ENCODE measurements around the gene CCDC136.

Gene CCDC136

DNA sequence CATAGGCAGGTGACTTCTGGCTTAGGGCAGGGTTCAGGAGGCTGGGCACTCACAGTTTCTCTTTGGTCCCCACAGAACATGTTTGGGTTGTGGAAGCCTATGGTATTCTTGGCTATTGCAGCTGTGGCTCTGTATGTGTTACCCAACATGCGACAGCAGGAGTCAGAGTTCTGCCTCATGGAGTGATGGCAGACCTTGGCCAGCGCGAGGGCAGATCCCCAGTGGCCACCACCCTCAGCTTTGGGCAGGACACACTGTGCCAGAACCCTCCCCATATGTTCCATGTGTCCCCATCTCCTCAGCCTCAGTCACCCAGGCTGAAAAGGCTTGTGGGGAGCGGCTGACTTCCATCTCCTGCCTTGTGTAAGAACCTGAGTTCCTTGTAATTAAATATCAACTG is 30.0 kb downstream of the CCDC136 start:
- no peak for DNase-seq (ENCODE audit: low spot score)
- TF ChIP-seq, protein P1, sequence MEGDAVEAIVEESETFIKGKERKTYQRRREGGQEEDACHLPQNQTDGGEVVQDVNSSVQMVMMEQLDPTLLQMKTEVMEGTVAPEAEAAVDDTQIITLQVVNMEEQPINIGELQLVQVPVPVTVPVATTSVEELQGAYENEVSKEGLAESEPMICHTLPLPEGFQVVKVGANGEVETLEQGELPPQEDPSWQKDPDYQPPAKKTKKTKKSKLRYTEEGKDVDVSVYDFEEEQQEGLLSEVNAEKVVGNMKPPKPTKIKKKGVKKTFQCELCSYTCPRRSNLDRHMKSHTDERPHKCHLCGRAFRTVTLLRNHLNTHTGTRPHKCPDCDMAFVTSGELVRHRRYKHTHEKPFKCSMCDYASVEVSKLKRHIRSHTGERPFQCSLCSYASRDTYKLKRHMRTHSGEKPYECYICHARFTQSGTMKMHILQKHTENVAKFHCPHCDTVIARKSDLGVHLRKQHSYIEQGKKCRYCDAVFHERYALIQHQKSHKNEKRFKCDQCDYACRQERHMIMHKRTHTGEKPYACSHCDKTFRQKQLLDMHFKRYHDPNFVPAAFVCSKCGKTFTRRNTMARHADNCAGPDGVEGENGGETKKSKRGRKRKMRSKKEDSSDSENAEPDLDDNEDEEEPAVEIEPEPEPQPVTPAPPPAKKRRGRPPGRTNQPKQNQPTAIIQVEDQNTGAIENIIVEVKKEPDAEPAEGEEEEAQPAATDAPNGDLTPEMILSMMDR (IDR thresholded peaks at IDR 0.05; ENCODE audit: extremely low read depth, insufficient read depth, missing control alignments), result no peak
- in situ Hi-C loops (cut with MboI; ENCODE audit: low pct_unique_long_range_greater_than_20kb, low sequenced_read_pairs, unreplicated experiment), result no loop called here

DNA sequence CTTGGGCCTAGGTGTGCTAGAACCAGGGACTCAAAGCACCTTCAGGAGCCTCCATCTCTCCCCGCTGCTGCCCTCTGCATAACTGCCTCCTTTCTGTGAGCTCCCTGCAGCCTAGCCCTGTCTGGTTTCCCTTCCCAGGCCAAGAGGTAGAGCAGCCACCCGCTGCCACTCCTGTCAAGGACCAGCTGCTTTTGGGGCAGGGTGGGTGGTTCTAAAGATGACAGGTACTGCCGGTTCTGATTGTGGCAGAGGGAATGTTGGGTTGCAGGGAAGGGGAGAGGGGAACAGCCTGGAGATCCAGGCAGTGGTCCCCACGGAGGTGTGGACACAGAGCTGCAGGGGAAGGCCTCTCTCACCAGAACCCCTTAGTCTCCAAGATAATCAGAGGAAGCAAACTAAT is 34.7 kb downstream of the CCDC136 start:
- DNase-seq (ENCODE audit: low spot score), result no peak
- in situ Hi-C loops (cut with MboI; ENCODE audit: low pct_unique_long_range_greater_than_20kb, low sequenced_read_pairs, unreplicated experiment), result no loop called here
- TF ChIP-seq, protein P1 (IDR thresholded peaks at IDR 0.05; ENCODE audit: extremely low read depth, insufficient read depth, missing control alignments), result no peak

DNA sequence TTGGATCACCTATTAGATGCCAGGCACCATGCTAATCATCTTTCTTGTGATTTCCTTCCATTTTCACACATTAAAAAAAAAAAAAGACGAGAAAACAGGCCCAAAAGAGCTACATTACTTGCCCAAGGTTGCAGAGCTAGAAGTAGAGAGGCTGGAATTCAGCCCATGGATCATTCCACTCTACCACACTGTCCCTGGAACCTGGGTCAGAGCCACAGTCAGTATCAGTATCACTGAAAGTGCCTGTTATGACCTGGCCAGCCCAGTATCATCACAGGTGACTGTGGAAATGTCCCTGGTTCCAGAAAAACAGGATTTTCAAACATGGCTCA is 35.1 kb downstream of the CCDC136 start:
- no peak for DNase-seq (ENCODE audit: low spot score)
- TF ChIP-seq, protein P1 (IDR thresholded peaks at IDR 0.05; ENCODE audit: extremely low read depth, insufficient read depth, missing control alignments), result no peak
- in situ Hi-C loops (cut with MboI; ENCODE audit: low pct_unique_long_range_greater_than_20kb, low sequenced_read_pairs, unreplicated experiment), result no loop called here

DNA sequence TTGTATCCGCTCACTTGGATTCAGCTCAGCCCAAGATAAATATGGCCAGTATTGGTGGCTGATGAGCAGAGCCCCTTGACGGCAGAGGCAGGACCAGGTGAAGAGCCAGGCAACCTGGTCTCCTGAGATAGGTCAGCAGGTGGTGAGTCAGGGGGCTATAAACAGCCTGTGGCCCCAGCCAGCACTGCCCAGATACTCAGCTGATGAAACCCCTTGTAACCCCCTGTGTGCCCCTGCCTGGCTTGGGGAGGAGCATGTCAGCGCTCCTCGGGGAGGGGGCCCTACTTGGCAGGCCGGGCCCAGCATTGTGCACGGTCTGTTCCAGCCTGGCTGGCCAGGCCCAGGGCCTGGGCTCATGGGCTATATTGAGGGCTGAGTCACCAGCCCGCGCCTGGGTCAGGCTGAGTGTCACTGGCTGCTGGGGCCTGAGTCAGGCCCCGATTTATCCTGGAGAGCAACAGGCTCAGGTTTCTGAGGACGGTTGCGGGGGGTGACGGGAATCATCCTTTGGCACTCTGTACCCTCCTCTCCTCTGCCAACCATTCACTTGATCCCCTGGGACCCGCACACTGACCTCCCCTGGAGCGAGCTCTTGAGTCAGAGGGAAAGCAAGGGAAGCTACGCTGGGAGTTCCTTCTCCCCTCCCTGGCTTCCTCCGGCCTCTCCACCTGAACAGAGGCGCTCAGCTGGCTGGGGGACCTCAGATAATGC is 35.6 kb downstream of the CCDC136 start:
- no peak for DNase-seq (ENCODE audit: low spot score)

DNA sequence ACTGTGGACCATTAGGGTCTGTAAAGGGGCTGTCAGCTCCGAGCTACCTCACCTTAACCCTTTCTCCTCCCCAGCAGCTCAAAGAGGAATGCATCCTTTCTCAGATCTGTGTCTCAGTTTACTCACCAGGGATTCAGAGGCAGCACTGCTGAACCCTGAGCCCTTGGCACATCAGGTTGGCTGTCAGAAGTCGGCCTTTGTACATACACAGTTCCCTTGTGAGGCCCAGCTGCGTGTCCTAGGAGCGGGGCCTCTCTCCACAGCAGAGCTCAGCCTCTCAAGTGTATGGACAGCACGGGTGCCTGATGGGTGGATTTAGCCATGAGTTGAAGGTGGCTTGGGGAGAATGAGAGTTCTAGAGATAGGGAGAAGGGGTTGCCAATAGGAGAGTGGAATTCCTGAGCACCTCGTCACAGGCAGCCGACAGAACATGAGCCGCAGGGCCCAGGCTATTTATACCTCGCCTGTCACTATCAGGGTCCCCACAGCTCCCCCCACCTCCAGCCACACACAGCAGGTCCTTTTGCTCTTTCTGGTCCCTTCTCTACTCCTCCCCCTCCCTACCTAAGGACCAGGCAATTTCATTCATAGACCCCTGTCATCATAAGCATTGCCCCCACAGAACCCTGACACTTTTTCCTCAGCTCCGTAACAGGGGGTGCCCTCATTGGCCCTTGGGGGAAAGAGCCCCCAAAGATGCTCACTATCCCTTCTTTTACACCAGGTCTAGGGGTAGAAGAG is 36.4 kb downstream of the CCDC136 start:
- TF ChIP-seq, protein P1 (IDR thresholded peaks at IDR 0.05; ENCODE audit: extremely low read depth, insufficient read depth, missing control alignments), result no peak
- in situ Hi-C loops (cut with MboI; ENCODE audit: low pct_unique_long_range_greater_than_20kb, low sequenced_read_pairs, unreplicated experiment), result no loop called here
- no peak for DNase-seq (ENCODE audit: low spot score)

More for the DNA sequence above, 35.6 kb downstream of the CCDC136 start:
- TF ChIP-seq, protein P1 (IDR thresholded peaks at IDR 0.05; ENCODE audit: extremely low read depth, insufficient read depth, missing control alignments), result no peak
- in situ Hi-C loops (cut with MboI; ENCODE audit: low pct_unique_long_range_greater_than_20kb, low sequenced_read_pairs, unreplicated experiment), result no loop called here

DNA sequence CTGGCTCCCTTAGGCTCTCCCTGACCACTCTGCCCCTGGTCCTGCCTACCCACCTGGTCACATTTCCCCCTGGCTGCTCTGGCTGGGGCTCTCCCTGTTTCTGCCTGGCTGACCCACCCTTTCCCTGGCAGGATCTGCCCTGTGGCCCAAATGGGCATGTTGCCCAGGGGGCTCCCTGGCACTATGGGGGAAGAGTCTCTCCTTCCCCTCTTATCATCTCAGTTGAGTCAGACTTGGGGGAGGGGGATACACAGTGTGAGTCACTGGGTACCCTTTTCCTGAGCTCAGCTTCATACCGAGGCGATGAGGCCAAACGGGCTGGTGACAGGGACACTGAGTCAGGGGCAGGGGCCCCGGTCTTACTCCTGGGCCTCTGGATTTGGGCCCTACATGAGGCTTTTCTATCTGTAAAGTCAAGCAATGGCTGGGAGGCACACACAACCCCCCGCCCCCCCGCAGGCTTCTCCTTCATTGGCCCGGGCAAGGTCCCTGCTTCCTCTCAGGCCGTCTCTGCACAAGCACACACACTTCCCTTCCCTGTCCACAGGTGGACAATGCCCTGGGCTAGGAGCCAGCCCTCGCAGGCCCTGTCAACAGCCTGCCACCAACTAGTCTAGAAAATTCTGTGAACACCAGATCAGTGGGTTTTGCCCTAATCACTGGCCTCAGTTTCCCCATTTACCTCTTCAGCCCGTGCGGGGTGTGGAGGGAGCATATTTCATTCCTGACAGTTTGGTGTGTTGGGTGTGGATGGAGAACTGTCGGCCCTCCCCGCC is 37.8 kb downstream of the CCDC136 start:
- TF ChIP-seq, protein P1 (IDR thresholded peaks at IDR 0.05; ENCODE audit: extremely low read depth, insufficient read depth, missing control alignments), result no peak
- DNase-seq (ENCODE audit: low spot score), result no peak
- in situ Hi-C loops (cut with MboI; ENCODE audit: low pct_unique_long_range_greater_than_20kb, low sequenced_read_pairs, unreplicated experiment), result no loop called here
